ENCODE data around the gene FAM171A1. TPM values are rescaled to one million over a fixed set of nuclear protein-coding genes. Genes with fewer than 3 reads are reported as not detected.

FAM171A1 gene
- total RNA-seq, 1 experiment from 2014 or later, result 46.5 TPM

- peaks cover 14% of the 10 kb centered on the region for H3K4me1 ChIP-seq (ENCODE audit: insufficient read depth, low read length, poor library complexity, severe bottlenecking)
- no peak for TF ChIP-seq CTCF (conservative IDR thresholded peaks at IDR 0.05; ENCODE audit: low read depth, low read length)
- no peak for TF ChIP-seq EZH2 (IDR thresholded peaks at IDR 0.05; ENCODE audit: borderline replicate concordance, low read depth, low read length, poor library complexity, severe bottlenecking)
- ChIA-PET POLR2A (ENCODE audit: low non-redundant PET) (no interaction called here), CTCF (no interaction called here)
- no peak overlapping the region for H3K4me3 ChIP-seq (ENCODE audit: low read depth, low read length, poor library complexity, severe bottlenecking)
- DNase-seq (ENCODE audit: low spot score), result no peak
- H3K27me3 ChIP-seq (replicated peaks; ENCODE audit: insufficient read depth, low read depth, low read length, poor library complexity), result no peaks in the 10 kb centered on the region
- H3K27ac ChIP-seq (ENCODE audit: low read depth, low read length, poor library complexity, severe bottlenecking), result no peak overlapping the region
- BruUV-seq (replicated peaks), result no TSS peak
- intact Hi-C loops (cut with micrococcal nuclease; ENCODE audit: unreplicated experiment), result no loop called here
- no peaks in the 10 kb centered on the region for H3K36me3 ChIP-seq (ENCODE audit: insufficient read depth, low read length, poor library complexity, severe bottlenecking)
- H3K9me3 ChIP-seq (ENCODE audit: low read depth, low read length, poor library complexity, severe bottlenecking), result no peaks in the 10 kb centered on the region
Measured at GRCh38 chr10:15352201-15352600, 18.9 kb downstream of the FAM171A1 start.

GRCh38 chr10:15351099-15351820 lies 19.8 kb downstream of the FAM171A1 start:
- ChIA-PET CTCF (no interaction called here), POLR2A (ENCODE audit: low non-redundant PET) (no interaction called here)
- H3K27ac ChIP-seq (ENCODE audit: low read depth, low read length, poor library complexity, severe bottlenecking), result no peak overlapping the region
- H3K36me3 ChIP-seq (ENCODE audit: insufficient read depth, low read length, poor library complexity, severe bottlenecking), result no peaks in the 10 kb centered on the region
- peaks cover 21% of the 10 kb centered on the region for H3K4me1 ChIP-seq (ENCODE audit: insufficient read depth, low read length, poor library complexity, severe bottlenecking)
- TF ChIP-seq EZH2 (IDR thresholded peaks at IDR 0.05; ENCODE audit: borderline replicate concordance, low read depth, low read length, poor library complexity, severe bottlenecking) (no peak), CTCF (conservative IDR thresholded peaks at IDR 0.05; ENCODE audit: low read depth, low read length) (no peak)
- H3K4me3 ChIP-seq (ENCODE audit: low read depth, low read length, poor library complexity, severe bottlenecking), result no peak overlapping the region
- no peaks in the 10 kb centered on the region for H3K9me3 ChIP-seq (ENCODE audit: low read depth, low read length, poor library complexity, severe bottlenecking)
- no peak for DNase-seq (ENCODE audit: low spot score)
- intact Hi-C loops (cut with micrococcal nuclease; ENCODE audit: unreplicated experiment), result no loop called here
- no peaks in the 10 kb centered on the region for H3K27me3 ChIP-seq (replicated peaks; ENCODE audit: insufficient read depth, low read depth, low read length, poor library complexity)
- no TSS peak for BruUV-seq (replicated peaks)

- no TSS peak for BruUV-seq (replicated peaks)
- Histone ChIP-seq H3K4me1 (ENCODE audit: insufficient read depth, low read length, poor library complexity, severe bottlenecking) (peaks cover 35% of the 10 kb centered on the region), H3K27me3 (replicated peaks; ENCODE audit: insufficient read depth, low read depth, low read length, poor library complexity) (no peaks in the 10 kb centered on the region), H3K4me3 (ENCODE audit: low read depth, low read length, poor library complexity, severe bottlenecking) (no peak overlapping the region), H3K9me3 (ENCODE audit: low read depth, low read length, poor library complexity, severe bottlenecking) (no peaks in the 10 kb centered on the region), H3K27ac (ENCODE audit: low read depth, low read length, poor library complexity, severe bottlenecking) (no peak overlapping the region), H3K36me3 (ENCODE audit: insufficient read depth, low read length, poor library complexity, severe bottlenecking) (no peaks in the 10 kb centered on the region)
- ChIA-PET CTCF (no interaction called here), POLR2A (ENCODE audit: low non-redundant PET) (no interaction called here)
- no peak for DNase-seq (ENCODE audit: low spot score)
- TF ChIP-seq CTCF (conservative IDR thresholded peaks at IDR 0.05; ENCODE audit: low read depth, low read length) (no peak), EZH2 (IDR thresholded peaks at IDR 0.05; ENCODE audit: borderline replicate concordance, low read depth, low read length, poor library complexity, severe bottlenecking) (no peak)
- intact Hi-C loops (cut with micrococcal nuclease; ENCODE audit: unreplicated experiment), result no loop called here
Measured at GRCh38 chr10:15349112-15349511, 22.0 kb downstream of the FAM171A1 start.
